ENCODE measurements around the gene PDXP. TPM values are rescaled to one million over a fixed set of nuclear protein-coding genes. Genes with fewer than 3 reads are reported as not detected.
"Not testable (repeated sequence)": the region's sequence is repeated elsewhere in the genome, so short reads cannot be mapped to it uniquely, and the experiment has no call there.

Gene PDXP
- total RNA-seq, 1 donor from 2014 or later, result 19.7 TPM

DNA sequence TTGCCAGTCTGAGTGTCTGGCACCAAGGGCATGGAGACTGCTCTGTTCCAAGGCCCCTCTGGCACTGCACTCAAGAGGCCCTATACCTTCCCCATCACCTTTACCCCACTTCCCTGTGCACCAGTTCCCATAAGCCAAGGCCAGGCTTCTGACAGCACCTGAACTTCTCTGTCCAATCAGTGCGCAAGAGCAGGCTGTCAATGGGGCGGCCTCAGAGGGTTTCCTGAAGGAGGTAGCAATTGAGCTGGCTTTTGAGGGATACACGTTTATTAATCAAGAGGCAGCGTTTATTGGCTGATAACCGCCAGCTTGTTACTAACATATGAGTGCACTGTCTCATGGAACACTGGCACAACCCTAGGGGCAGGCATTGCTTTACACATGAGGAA lies 17.0 kb upstream of the PDXP start:
- DNase-seq (ENCODE audit: extremely low read depth, low read depth, low spot score), result no peak

DNA sequence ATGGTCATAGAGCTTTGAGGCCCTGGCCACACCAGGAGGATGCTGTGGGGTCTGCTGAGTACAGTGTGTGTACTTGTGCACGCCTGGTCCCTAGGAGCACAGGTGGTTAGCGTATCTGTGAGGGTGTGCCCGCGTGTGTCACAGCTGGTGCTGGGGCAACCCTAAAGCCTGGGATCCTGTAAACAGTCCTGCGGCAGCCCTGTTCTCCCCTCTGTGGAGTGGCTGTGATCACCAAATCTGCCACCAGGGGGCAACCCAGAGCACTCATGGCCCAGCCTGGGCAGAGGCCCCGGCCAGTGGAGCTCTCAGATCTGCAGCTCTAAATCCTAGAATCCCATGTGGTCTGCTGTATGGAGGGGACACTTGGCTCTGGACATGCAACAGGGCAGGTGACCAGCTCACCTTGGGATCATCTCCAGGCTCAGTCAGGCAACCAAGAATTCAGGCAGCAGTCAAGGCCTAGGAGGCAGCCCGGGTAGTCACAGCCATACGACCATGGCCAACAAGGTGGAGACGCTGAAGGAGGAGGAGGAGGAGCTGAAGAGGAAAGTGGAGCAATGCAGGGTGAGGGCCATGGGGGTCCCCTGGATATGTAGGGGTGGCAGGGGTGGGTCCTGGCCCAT lies 15.2 kb upstream of the PDXP start:
- no peak for DNase-seq (ENCODE audit: extremely low read depth, low read depth, low spot score)

DNA sequence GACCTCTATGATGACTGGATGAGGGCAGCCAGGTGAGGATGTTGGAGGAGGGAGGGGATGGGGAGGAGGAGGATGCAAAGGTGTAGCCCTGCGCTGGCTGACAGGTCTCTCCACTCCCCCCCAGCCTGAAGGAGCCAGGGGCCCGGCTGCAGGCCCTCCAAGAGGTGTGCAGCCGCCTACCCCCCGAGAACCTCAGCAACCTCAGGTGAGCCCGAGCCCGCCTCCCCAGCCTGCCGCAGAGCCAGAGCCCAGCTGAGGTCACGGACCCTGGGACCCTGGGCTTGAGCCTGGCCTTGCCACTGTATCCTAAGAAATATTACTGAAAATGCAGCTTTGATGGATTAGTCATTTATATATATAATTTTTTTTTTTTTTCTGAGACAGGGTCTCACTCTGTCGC lies 11.2 kb upstream of the PDXP start:
- DNase-seq (ENCODE audit: extremely low read depth, low read depth, low spot score), result no peak

DNA sequence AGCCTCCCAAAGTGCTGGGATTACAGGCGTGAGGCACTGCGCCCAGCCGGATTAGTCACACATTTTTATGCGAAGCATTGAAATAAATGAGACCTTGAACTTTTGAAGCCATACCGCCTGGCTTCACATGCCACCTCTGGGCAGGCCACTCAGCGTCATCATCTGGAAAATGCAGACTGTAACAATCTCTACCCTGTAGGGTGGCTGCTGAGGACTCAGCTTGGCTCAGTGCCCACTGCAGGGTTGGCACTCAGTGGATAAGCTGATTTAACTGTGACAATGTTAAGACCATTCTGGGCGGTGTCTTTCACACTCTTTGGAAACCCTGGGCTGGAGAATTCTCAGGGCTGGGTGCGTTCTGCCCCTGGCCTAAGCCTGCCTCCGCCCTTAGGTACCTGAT lies 10.6 kb upstream of the PDXP start:
- DNase-seq (ENCODE audit: extremely low read depth, low read depth, low spot score), result no peak

DNA sequence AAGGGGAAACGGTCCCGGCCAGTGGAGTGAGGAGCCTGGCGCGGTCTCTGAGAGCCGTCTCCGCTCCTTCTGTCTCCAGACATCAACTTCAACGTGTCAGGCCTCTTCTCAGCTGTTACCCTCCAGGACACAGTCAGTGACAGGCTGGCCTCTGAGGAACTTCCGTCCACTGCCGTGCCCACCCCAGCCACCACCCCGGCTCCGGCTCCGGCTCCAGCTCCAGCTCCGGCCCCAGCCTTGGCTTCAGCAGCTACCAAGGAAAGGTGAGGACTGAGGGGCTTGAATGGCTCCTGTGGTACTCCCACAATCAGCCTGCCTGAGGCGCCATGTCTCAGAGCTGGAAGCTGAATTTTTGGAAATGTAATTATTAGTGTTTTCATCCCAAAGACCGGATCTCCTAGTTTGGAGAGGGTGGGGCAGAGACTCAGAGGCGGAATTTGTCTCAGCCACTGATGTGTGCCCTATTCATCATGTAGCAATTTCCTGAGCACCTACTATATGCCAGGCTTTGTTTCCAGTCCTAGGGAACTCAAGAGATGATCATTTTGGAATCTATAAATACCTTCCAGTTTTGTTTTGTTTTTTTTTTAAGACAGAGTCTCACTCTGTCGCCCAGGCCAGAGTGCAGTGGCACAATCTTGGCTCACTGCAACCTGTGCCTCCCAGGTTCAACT lies 7.9 kb upstream of the PDXP start:
- no peak for DNase-seq (ENCODE audit: extremely low read depth, low read depth, low spot score)

DNA sequence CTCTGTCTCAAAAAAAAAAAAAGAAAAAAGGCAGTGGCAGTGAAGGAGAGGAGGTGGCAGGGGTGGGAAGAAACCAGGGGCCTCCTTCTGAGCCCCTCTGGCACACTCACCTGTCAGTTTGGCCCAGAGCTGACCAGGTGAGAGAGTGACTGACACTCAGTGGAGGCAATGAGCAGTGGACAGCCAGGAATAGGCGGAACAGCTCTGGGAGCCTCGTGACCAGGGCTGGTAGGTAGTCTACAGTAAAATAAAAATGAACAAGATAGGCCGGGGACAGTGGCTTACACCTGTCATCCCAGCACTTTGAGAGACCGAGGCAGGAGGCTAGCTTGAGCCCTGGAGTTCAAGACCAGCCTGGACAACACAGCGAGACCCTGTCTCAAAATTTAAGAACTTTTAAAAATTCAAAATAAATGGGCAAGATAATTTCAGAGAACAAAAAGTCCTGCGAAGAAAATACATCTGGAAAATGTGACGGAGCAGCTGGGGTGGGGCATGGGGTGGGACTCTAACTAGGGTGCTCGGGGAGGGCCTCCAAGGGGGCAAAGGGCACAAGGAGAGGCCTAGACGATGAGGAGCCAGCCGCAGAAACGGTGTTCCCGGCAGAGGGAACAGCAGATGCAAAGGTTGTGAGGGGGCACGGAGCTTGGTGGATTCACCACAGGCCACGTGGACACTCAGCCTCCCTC lies 3.8 kb upstream of the PDXP start:
- DNase-seq (ENCODE audit: extremely low read depth, low read depth, low spot score), result no peak

DNA sequence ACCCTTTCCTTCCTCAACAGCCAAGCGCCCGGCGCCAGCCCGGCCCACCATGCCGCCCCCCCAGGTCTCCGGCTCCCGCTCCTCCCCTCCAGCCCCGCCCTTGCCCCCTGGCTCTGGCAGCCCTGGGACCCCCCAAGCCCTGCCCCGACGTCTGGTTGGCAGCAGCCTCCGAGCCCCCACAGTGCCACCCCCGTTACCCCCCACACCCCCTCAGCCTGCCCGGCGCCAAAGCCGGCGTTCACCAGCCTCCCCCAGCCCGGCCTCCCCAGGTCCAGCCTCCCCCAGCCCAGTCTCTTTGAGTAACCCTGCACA lies 3.3 kb upstream of the PDXP start:
- DNase-seq (ENCODE audit: extremely low read depth, low read depth, low spot score), result no peak

DNA sequence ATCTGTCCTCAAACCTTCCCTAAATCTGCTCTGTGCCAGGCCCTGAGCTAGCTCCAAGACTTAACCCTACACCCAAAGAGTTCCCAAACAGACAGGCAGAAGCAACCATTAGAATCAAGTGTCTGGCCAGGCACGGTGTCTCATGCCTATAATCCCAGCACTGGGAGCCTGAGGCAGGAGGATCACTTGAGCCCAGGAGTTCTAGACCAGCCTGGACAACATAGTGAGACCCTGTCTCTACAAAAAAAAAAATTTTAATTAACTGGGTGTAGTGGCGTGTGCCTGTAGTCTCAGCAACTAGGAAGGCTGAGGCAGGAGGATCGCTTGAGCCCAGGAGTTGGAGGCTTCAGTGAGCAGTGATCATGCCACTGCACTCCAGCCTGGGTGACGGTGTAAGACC lies 1.9 kb upstream of the PDXP start:
- DNase-seq (ENCODE audit: extremely low read depth, low read depth, low spot score), result not testable (repeated sequence)

DNA sequence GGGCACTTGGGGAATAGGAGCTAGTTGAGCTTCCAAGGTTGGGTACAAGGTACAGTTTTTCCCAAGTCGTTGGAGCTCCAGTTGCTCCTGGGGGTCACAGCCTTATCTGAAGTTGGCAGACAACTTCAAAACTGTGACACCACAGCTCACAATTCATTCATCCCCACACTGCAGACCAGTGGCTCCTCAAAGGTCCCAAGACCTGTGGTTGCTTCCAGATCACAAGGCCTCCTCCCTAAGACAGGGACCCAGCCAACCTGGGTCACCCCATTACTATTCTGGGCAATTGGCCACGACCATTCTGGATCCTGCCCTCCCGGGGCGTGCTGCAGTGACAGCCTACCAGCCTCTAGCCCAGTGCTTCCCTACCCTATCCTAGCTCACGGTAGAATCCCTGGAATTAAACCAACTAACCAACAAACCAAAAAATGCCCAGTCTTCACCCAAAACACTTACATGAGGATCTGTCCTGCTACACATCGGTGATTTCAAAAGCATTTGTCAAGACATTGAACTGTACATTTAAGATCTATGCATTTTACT lies 862 bp upstream of the PDXP start:
- DNase-seq (ENCODE audit: extremely low read depth, low read depth, low spot score), result no peak

DNA sequence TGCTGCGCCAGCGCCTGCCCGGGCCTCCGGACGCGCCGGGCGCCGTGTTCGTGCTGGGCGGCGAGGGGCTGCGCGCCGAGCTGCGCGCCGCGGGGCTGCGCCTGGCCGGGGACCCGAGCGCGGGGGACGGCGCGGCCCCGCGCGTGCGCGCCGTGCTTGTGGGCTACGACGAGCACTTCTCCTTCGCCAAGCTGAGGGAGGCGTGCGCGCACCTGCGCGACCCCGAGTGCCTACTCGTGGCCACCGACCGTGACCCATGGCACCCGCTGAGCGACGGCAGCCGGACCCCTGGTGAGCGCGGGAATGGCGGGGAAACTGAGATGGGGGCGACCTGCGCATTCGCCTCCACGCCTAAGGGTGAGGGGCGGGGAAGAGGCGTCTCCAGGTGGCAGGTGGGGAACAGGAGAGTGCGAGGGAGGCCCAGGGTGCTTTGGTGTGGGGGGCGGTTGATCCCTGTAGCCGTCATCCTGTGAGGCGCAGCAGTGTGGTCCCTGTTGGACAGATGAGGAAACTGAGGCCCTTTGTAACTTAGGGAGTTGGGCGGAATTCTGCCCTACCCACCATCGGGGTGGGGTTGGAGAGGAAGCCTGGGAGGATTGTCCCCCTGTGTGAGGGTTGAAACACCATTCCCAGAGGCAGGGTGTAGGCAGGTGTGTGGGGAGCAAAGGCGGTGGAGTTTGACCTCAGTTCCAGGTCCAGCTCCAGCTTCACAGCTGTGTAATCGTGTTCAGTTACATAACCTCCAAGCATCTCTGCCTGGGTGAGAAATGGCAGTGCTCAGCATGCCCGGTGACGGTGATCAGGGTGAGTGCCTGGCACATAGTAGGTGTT lies 758 bp downstream of the PDXP start:
- no peak for DNase-seq (ENCODE audit: extremely low read depth, low read depth, low spot score)

DNA sequence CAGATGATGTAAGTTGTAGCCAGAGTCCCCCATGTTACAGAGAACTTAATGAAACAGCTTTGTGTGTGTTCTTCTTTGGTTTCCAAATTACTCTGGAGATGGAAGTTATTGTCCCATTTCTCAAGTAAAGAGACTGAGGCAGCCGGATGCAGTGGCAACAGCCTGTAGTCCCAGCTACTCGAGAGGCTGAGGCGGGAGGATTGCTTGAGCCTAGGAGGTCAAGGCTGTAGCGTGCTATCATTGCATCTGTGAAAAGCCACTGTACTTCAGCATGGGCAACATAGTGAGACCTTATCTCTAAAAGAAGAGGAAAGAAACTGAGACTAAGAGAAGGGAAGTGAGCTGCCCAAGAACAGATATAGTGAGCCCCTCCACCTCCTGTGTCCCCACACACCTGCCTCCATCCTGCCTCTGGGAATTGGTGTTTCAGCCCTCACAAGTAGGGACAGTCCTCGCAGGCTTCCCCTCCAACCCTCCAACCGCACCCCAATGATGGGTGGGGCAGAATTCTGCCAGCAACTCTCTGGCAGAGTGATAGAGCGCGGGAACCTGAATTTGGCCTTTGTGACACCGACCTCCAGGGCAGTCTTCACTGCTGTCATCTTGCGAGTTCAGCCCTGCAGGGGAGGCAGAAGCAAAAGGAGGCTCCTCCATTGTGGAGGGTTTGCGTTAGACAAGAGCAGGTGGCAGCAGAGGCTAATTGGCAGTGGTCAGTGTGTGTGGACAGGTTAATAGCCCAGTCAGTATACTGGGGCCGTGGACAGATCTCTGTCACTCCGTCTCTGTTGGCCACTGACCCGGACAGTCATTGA lies 1.6 kb downstream of the PDXP start:
- no peak for DNase-seq (ENCODE audit: extremely low read depth, low read depth, low spot score)

DNA sequence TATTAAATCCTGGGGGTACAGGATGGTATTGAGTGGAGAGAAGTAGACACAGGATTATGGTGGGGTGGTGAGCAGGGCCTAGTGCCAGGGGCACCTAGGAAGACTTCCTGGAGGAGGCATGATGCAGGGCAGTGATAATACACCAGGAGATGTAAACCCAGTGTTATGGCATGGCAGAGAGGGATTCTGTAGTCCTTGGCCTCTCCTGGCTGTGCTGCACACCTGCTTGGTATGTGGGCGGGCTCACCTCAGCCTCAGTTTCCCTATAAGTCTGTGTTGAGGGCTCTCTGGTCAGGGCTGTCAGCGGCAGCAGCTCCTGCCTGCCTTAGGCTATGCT lies 2.2 kb downstream of the PDXP start:
- DNase-seq (ENCODE audit: extremely low read depth, low read depth, low spot score), result no peak

DNA sequence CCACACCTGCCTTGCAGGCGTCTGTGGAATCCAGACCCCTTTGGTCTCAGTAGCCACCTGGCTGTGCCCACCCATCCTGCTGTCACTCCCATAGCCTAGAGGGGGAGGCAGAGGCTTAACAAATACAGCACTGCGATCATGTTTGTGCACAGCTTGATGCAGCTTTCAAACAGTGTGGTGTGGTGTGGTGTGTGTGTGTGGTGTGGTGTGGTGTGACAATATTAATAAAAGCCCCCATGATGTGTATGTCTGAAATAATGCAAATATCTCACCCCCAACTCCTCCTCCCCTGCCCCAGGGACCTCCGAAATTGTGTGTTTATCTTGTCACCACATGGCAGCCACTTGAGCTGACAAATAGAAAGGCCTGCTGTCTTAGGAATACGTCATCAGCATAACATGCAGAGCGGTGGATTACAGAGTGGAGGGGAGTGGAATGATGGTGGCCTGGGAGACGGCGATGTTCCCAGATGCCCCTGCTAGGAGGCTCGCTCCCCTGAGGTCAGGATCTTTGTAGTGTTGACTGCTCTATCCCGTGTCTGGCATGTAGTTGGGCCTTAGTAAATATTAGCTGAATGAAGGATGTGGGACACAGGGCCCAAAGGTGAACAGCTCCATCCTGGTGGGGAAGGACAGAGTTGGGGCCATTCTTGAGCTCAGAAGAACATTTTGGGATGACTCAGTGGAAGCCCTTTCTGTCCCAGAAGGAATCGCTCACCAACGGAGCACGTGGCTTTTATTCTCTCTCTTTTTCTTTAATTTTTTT lies 2.8 kb downstream of the PDXP start:
- DNase-seq (ENCODE audit: extremely low read depth, low read depth, low spot score), result no peak

DNA sequence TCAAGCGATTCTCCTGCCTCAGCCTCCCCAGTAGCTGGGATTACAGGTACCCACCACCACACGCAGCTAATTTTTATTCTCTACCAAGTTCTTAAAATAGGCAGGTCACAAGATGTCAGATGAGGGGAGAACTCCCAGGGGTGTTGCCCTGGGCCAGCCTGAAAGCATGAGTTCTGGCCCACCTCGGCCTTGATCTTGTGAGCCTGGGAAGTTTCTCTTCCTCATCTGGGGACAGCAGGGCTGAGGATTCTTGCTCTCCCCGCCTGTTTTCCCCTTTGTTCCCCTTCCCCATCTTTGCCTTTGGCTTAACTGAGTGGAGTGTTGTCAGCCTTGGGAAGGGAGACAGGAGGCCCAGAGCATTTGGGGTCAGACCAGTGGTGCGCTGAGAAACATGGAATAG lies 3.5 kb downstream of the PDXP start:
- DNase-seq (ENCODE audit: extremely low read depth, low read depth, low spot score), result no peak

DNA sequence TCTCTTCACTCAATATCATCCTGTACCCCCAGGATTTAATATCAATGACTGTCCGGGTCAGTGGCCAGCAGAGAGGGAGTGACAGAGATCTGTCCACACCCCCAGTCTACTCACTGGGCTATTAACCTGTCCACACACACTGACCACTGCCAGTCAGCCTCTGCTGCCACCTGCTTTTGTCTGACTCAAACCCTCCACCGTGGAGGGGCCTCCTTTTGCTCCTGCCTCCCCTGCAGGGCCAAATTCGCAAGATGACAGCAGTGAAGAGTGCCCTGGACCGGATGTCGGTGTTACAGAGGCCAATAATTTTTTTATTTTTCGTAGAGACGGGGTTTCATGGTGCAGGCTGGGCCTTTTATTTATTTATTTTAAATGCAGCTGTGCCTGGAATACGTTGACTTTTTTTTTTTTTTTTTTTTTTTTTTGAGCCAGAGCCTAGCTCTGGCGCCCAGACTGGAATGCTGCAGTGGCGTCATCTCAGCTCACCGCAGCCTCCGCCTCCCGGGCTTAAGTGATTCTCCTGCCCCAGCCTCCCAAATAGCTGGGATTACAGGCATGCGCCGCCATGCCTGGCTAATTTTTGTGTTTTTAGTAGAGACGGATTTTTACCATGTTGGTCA lies 5.1 kb downstream of the PDXP start:
- no peak for DNase-seq (ENCODE audit: extremely low read depth, low read depth, low spot score)

DNA sequence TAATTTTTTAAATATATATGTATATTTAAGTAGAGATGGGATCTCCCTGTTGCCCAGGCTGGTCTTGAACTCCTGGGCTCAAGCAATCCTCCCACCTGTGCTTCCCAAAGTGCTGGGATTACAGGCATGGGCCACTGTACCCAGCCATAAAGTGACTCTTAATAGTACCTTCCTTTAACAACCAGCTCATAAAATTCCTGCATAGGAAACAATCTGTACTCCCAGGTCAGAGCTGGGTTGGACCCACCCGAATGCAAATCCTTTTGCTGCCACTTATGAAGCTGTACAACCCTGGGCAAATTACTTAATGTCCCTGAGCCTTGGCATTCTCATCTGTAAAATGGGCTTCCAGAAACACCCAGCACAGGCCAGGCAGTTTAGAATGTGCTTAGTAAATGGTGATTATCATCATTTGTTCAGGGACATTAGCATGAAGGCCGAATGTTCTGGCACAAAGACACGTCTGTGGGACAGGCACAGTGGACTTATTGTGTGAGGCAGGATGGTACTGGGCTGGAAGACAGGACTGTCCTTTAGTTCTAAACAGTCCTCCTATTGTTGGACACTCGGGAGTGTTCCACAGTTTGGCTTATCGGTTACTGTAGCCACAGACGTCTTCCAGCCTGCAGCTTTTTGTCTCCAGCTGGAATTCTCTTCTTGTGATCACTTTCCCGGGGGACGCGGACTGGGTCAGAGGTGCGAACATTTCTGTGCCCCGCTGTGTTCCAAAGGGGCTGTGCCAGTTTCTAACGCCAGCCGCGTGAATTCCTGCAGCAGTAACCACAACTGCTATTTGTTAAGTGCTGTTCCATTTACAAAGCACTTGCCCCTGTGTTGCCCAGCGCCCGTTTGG lies 6.0 kb downstream of the PDXP start:
- DNase-seq (ENCODE audit: extremely low read depth, low read depth, low spot score), result no peak

DNA sequence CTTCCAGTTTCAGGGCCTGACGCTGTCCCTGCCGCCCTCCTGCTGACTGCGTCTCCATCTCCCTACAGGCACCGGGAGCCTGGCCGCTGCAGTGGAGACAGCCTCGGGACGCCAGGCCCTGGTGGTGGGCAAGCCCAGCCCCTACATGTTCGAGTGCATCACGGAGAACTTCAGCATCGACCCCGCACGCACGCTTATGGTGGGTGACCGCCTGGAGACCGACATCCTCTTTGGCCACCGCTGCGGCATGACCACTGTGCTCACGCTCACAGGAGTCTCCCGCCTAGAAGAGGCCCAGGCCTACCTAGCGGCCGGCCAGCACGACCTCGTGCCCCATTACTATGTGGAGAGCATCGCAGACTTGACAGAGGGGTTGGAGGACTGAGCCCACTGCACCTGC lies 7.0 kb downstream of the PDXP start:
- no peak for DNase-seq (ENCODE audit: extremely low read depth, low read depth, low spot score)

DNA sequence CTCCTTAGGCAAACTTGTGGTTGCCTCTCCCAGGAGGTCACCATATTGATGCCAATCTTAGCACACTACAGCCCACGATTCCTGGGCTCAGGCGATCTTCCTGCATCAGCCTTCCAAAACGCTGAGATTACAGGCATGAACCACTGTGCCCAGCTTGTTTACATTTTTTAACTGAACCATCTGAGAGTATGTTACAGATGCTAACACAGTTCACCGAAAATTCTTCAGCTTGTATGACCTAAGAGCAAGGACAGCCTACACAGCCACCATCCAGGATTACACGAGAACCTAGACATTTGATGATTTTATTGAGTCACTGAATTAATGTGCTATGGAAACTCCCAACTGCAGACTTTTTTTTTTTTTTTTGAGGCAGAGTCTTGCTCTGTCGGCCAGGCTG lies 11.1 kb downstream of the PDXP start:
- DNase-seq (ENCODE audit: extremely low read depth, low read depth, low spot score), result no peak
